ENCODE data around the gene IMPG1. TPM values are rescaled to one million over a fixed set of nuclear protein-coding genes. Genes with fewer than 3 reads are reported as not detected.
A peak's percentile ranks its signal among the peaks of the same experiment; 100 is the strongest.

IMPG1 gene
- total RNA-seq, 4 donors from 2014 or later = not detected

DNA sequence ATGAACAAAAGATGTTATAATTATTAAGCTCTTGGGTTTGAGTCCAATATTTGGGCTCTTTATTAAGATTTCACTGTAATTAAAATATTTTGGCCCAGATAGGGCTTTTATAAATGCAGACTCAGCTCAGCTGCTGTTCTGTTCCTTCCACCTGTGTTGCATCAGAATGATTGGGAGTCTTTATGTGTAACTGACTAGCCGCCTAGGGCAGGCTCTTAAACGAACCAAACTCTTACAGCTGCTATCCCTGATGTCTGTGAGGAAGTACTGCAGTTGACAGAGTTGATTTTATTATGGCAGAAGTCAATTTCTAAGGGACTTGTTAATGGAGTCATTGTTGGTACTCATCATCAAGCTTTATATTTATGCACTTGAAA lies 178.7 kb downstream of the IMPG1 start:
- 58% methylated on average over 2 of the region's 2 CpGs for WGBS
- intact Hi-C loops (cut with DNase I) = no loop called here
- no peak overlapping the region for H3K27ac ChIP-seq (replicated peaks in 1 of 4)

GRCh38 chr6:75893058-75893775 lies 179.2 kb downstream of the IMPG1 start:
- peak; percentile 45 to 67 (median 67) for TF ChIP-seq CTCF (IDR thresholded peaks at IDR 0.05)
- TF ChIP-seq POLR2AphosphoS5 (IDR thresholded peaks at IDR 0.05) = no peak
- no peak for TF ChIP-seq EP300 (IDR thresholded peaks at IDR 0.05)
- 22% methylated on average over 5 of the region's 5 CpGs for WGBS
- intact Hi-C loops (cut with DNase I) = no loop called here
- Histone ChIP-seq H3K36me3 (peaks cover 0 to 36% (median 19%) of the 10 kb centered on the region in 4 donors), H3K4me3 (no peak overlapping the region), H3K4me1 (no peaks in the 10 kb centered on the region), H3K27ac (replicated peaks in 1 of 4) (no peak overlapping the region), H3K27me3 (no peaks in the 10 kb centered on the region), H3K9me3 (no peaks in the 10 kb centered on the region)
- DNase-seq (ENCODE audit: extremely low spot score) = no peak

More for the DNA sequence above, 178.7 kb downstream of the IMPG1 start:
- Histone ChIP-seq H3K9me3 (no peaks in the 10 kb centered on the region), H3K27me3 (no peaks in the 10 kb centered on the region), H3K4me1 (no peaks in the 10 kb centered on the region), H3K4me3 (no peak overlapping the region), H3K36me3 (peaks cover 2 to 36% (median 19%) of the 10 kb centered on the region in 4 donors)
- no peak for DNase-seq (ENCODE audit: extremely low spot score)
- TF ChIP-seq EP300 (IDR thresholded peaks at IDR 0.05) (no peak), POLR2AphosphoS5 (IDR thresholded peaks at IDR 0.05) (no peak), CTCF (IDR thresholded peaks at IDR 0.05) (no peak), POLR2A (IDR thresholded peaks at IDR 0.05; ENCODE audit: low read depth) (no peak)

- Histone ChIP-seq H3K36me3 (peaks cover 0 to 38% (median 19%) of the 10 kb centered on the region in 4 donors), H3K4me3 (no peak overlapping the region), H3K4me1 (no peaks in the 10 kb centered on the region), H3K27ac (replicated peaks in 1 of 4) (no peak overlapping the region), H3K9me3 (no peaks in the 10 kb centered on the region), H3K27me3 (no peaks in the 10 kb centered on the region)
- no peak for DNase-seq (ENCODE audit: extremely low spot score)
- WGBS = 94% methylated on average over 6 of the region's 8 CpGs
- TF ChIP-seq POLR2AphosphoS5 (IDR thresholded peaks at IDR 0.05) (no peak), POLR2A (IDR thresholded peaks at IDR 0.05; ENCODE audit: low read depth) (no peak), CTCF (IDR thresholded peaks at IDR 0.05) (no peak)
- intact Hi-C loops (cut with DNase I) = no loop called here
These were observed 180.1 kb downstream of the IMPG1 start for GRCh38 chr6:75892384-75892783.

DNA sequence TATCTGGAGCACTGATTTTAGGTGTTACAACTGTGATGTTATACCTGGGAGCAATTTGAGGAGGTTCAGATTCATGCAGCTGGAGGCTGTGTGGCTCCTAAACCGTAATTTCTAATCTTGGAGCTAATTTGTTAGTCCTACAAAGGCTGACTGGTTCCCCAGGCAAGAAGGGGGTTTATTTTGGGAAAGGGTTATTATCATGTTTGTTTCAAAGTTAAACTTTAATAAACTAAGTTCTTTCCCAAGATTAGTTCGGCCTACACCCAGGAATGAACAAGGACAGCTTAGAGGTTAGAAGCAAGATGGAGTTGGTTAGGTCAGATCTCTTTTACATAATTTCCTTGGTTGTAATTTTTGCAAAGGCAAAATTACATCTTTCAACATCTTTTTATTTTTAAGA lies 187.6 kb downstream of the IMPG1 start:
- TF ChIP-seq CTCF (IDR thresholded peaks at IDR 0.05) (no peak), EP300 (IDR thresholded peaks at IDR 0.05) (no peak), POLR2AphosphoS5 (IDR thresholded peaks at IDR 0.05) (no peak), POLR2A (IDR thresholded peaks at IDR 0.05; ENCODE audit: low read depth) (no peak)
- no peaks in the 10 kb centered on the region for H3K4me1 ChIP-seq
- intact Hi-C loops (cut with DNase I) = no loop called here
- no peak for DNase-seq (ENCODE audit: extremely low spot score)
- H3K36me3 ChIP-seq = peaks cover 4 to 32% (median 15%) of the 10 kb centered on the region in 4 donors
- no peak overlapping the region for H3K27ac ChIP-seq (replicated peaks in 1 of 4)
- no peaks in the 10 kb centered on the region for H3K9me3 ChIP-seq
- 96% methylated on average over 2 of the region's 2 CpGs for WGBS
- H3K4me3 ChIP-seq = no peak overlapping the region
- H3K27me3 ChIP-seq = no peaks in the 10 kb centered on the region

- WGBS = 43% methylated on average over 2 of the region's 2 CpGs
- intact Hi-C loops (cut with DNase I) = no loop called here
- H3K4me3 ChIP-seq = no peak overlapping the region
- no peak overlapping the region for H3K27ac ChIP-seq (replicated peaks in 1 of 4)
- DNase-seq (ENCODE audit: extremely low spot score) = no peak
- TF ChIP-seq CTCF (IDR thresholded peaks at IDR 0.05) (no peak), POLR2A (IDR thresholded peaks at IDR 0.05; ENCODE audit: low read depth) (no peak), POLR2AphosphoS5 (IDR thresholded peaks at IDR 0.05) (no peak), EP300 (IDR thresholded peaks at IDR 0.05) (no peak)
- no peaks in the 10 kb centered on the region for H3K27me3 ChIP-seq
- H3K36me3 ChIP-seq = peaks cover 4 to 34% (median 20%) of the 10 kb centered on the region in 4 donors
- H3K9me3 ChIP-seq = no peaks in the 10 kb centered on the region
- H3K4me1 ChIP-seq = no peaks in the 10 kb centered on the region
These were observed 189.7 kb downstream of the IMPG1 start for GRCh38 chr6:75882734-75883133.
